Measurements from ENCODE around the gene DR1.
"Not testable (repeated sequence)": the region's sequence is repeated elsewhere in the genome, so short reads cannot be mapped to it uniquely, and the experiment has no call there.

Gene DR1

GRCh38 chr1:93386268-93386667 is 40.6 kb downstream of the DR1 start:
- not testable (repeated sequence) for H3K4me1 Mint-ChIP-seq, ATAC-seq, DNase-seq, H3K27me3 Mint-ChIP-seq, H3K4me3 Mint-ChIP-seq, H3K27ac Mint-ChIP-seq
- Mint-ChIP-seq H3K36me3 (ENCODE audit: low read depth) (peaks cover 13% of the 10 kb centered on the region), H3K9me3 (peaks cover 32% of the 10 kb centered on the region)

- H3K36me3 Mint-ChIP-seq (ENCODE audit: low read depth) = no peaks in the 10 kb centered on the region
- no peaks in the 10 kb centered on the region for H3K27me3 Mint-ChIP-seq
- ATAC-seq = no peak
- H3K9me3 Mint-ChIP-seq = no peaks in the 10 kb centered on the region
- DNase-seq = no peak
- H3K27ac Mint-ChIP-seq = no peak overlapping the region
- no peaks in the 10 kb centered on the region for H3K4me1 Mint-ChIP-seq
- H3K4me3 Mint-ChIP-seq = no peak overlapping the region
Observed at GRCh38 chr1:93394514-93394913, 48.8 kb downstream of the DR1 start.

- DNase-seq (no peak), ATAC-seq (no peak)
- Mint-ChIP-seq H3K27me3 (no peaks in the 10 kb centered on the region), H3K27ac (no peak overlapping the region), H3K36me3 (ENCODE audit: low read depth) (no peaks in the 10 kb centered on the region), H3K9me3 (no peaks in the 10 kb centered on the region), H3K4me3 (no peak overlapping the region), H3K4me1 (no peaks in the 10 kb centered on the region)
Observed at GRCh38 chr1:93395195-93395594, 49.5 kb downstream of the DR1 start.

- H3K9me3 Mint-ChIP-seq = no peaks in the 10 kb centered on the region
- ATAC-seq (no peak), DNase-seq (no peak)
- H3K27ac Mint-ChIP-seq = no peak overlapping the region
- peaks cover 2% of the 10 kb centered on the region for H3K27me3 Mint-ChIP-seq
- no peaks in the 10 kb centered on the region for H3K4me1 Mint-ChIP-seq
- H3K36me3 Mint-ChIP-seq (ENCODE audit: low read depth) = no peaks in the 10 kb centered on the region
- no peak overlapping the region for H3K4me3 Mint-ChIP-seq
Observed at GRCh38 chr1:93399781-93400180, 54.1 kb downstream of the DR1 start.

- no peak overlapping the region for H3K27ac Mint-ChIP-seq
- no peaks in the 10 kb centered on the region for H3K4me1 Mint-ChIP-seq
- no peak overlapping the region for H3K4me3 Mint-ChIP-seq
Observed at GRCh38 chr1:93408203-93408602, 62.5 kb downstream of the DR1 start.

GRCh38 chr1:93411000-93411399 is 65.3 kb downstream of the DR1 start:
- H3K27ac Mint-ChIP-seq = no peak overlapping the region
- H3K27me3 Mint-ChIP-seq = peaks cover 3% of the 10 kb centered on the region
- no peak overlapping the region for H3K4me3 Mint-ChIP-seq
- peaks cover 2% of the 10 kb centered on the region for H3K36me3 Mint-ChIP-seq (ENCODE audit: low read depth)
- H3K9me3 Mint-ChIP-seq = no peaks in the 10 kb centered on the region
- no peaks in the 10 kb centered on the region for H3K4me1 Mint-ChIP-seq
- ATAC-seq (no peak), DNase-seq (no peak)

More at GRCh38 chr1:93408203-93408602, 62.5 kb downstream of the DR1 start:
- H3K36me3 Mint-ChIP-seq (ENCODE audit: low read depth) = peaks cover 2% of the 10 kb centered on the region
- DNase-seq (no peak), ATAC-seq (no peak)
- H3K9me3 Mint-ChIP-seq = no peaks in the 10 kb centered on the region
- peaks cover 5% of the 10 kb centered on the region for H3K27me3 Mint-ChIP-seq

GRCh38 chr1:93414749-93415148 is 69.0 kb downstream of the DR1 start:
- ATAC-seq = no peak
- H3K4me3 Mint-ChIP-seq = no peak overlapping the region

GRCh38 chr1:93415296-93415695 is 69.6 kb downstream of the DR1 start:
- Mint-ChIP-seq H3K27me3 (no peaks in the 10 kb centered on the region), H3K4me3 (no peak overlapping the region), H3K36me3 (ENCODE audit: low read depth) (no peaks in the 10 kb centered on the region), H3K27ac (no peak overlapping the region), H3K4me1 (no peaks in the 10 kb centered on the region), H3K9me3 (no peaks in the 10 kb centered on the region)
- ATAC-seq (no peak), DNase-seq (no peak)

More at GRCh38 chr1:93414749-93415148, 69.0 kb downstream of the DR1 start:
- H3K27me3 Mint-ChIP-seq = no peaks in the 10 kb centered on the region
- no peaks in the 10 kb centered on the region for H3K36me3 Mint-ChIP-seq (ENCODE audit: low read depth)
- no peak for DNase-seq
- no peak overlapping the region for H3K27ac Mint-ChIP-seq
- H3K4me1 Mint-ChIP-seq = no peaks in the 10 kb centered on the region
- H3K9me3 Mint-ChIP-seq = no peaks in the 10 kb centered on the region

GRCh38 chr1:93416183-93416582 is 70.5 kb downstream of the DR1 start:
- H3K4me3 Mint-ChIP-seq = no peak overlapping the region
- no peak for ATAC-seq

More at GRCh38 chr1:93416183-93416582, 70.5 kb downstream of the DR1 start:
- H3K27me3 Mint-ChIP-seq = no peaks in the 10 kb centered on the region
- H3K4me1 Mint-ChIP-seq = no peaks in the 10 kb centered on the region
- DNase-seq = no peak
- no peaks in the 10 kb centered on the region for H3K9me3 Mint-ChIP-seq
- H3K27ac Mint-ChIP-seq = no peak overlapping the region
- no peaks in the 10 kb centered on the region for H3K36me3 Mint-ChIP-seq (ENCODE audit: low read depth)
